ENCODE measurements around the gene LYPD8. TPM values are rescaled to one million over a fixed set of nuclear protein-coding genes. Genes with fewer than 3 reads are reported as not detected.

LYPD8 gene
- total and polyA plus RNA-seq, 8 donors, result not detected

GRCh38 chr1:248758352-248758751 is 2.8 kb upstream of the LYPD8 start:
- Histone ChIP-seq H3K27me3 (no peaks in the 10 kb centered on the region), H3K36me3 (no peaks in the 10 kb centered on the region), H3K4me3 (no peak overlapping the region), H3K27ac (no peak overlapping the region), H3K9me3 (peaks cover 0 to 3% of the 10 kb centered on the region in 2 donors), H3K4me1 (no peaks in the 10 kb centered on the region)
- intact Hi-C loops (cut with DNase I), result no loop called here
- ATAC-seq (no peak), DNase-seq (no peak)
- TF ChIP-seq CTCF (IDR thresholded peaks at IDR 0.05), result no peak

- intact Hi-C loops (cut with DNase I), result no loop called here
- no peaks in the 10 kb centered on the region for H3K27me3 ChIP-seq
- no peak overlapping the region for H3K27ac ChIP-seq
- no peak for ATAC-seq
- peaks cover 0 to 3% of the 10 kb centered on the region in 2 donors for H3K9me3 ChIP-seq
- no peak for TF ChIP-seq CTCF (IDR thresholded peaks at IDR 0.05)
- no peak overlapping the region for H3K4me3 ChIP-seq
- no peak for DNase-seq
- H3K4me1 ChIP-seq, result no peaks in the 10 kb centered on the region
- H3K36me3 ChIP-seq, result no peaks in the 10 kb centered on the region
Measured at GRCh38 chr1:248757784-248758195, 2.2 kb upstream of the LYPD8 start.

- no peak for DNase-seq
Measured at GRCh38 chr1:248756636-248757035, 1.1 kb upstream of the LYPD8 start.

GRCh38 chr1:248756151-248756550 is 592 bp upstream of the LYPD8 start:
- intact Hi-C loops (cut with DNase I), result no loop called here
- ATAC-seq, result no peak
- H3K9me3 ChIP-seq, result peaks cover 0 to under 1% of the 10 kb centered on the region in 2 donors
- no peak for DNase-seq
- H3K4me1 ChIP-seq, result no peaks in the 10 kb centered on the region
- no peaks in the 10 kb centered on the region for H3K27me3 ChIP-seq
- H3K27ac ChIP-seq, result no peak overlapping the region
- TF ChIP-seq CTCF (IDR thresholded peaks at IDR 0.05), result no peak
- no peaks in the 10 kb centered on the region for H3K36me3 ChIP-seq
- H3K4me3 ChIP-seq, result no peak overlapping the region

More at GRCh38 chr1:248756636-248757035, 1.1 kb upstream of the LYPD8 start:
- Histone ChIP-seq H3K27ac (no peak overlapping the region), H3K36me3 (no peaks in the 10 kb centered on the region), H3K4me3 (no peak overlapping the region), H3K4me1 (no peaks in the 10 kb centered on the region), H3K27me3 (no peaks in the 10 kb centered on the region), H3K9me3 (peaks cover 0 to 3% of the 10 kb centered on the region in 2 donors)
- no peak for TF ChIP-seq CTCF (IDR thresholded peaks at IDR 0.05)
- intact Hi-C loops (cut with DNase I), result no loop called here
- no peak for ATAC-seq

GRCh38 chr1:248753708-248754280 is 1.8 kb downstream of the LYPD8 start:
- no peak for TF ChIP-seq CTCF (IDR thresholded peaks at IDR 0.05)
- no peak overlapping the region for H3K27ac ChIP-seq
- H3K9me3 ChIP-seq, result no peaks in the 10 kb centered on the region
- H3K4me3 ChIP-seq, result no peak overlapping the region
- intact Hi-C loops (cut with DNase I), result no loop called here
- H3K4me1 ChIP-seq, result no peaks in the 10 kb centered on the region
- ATAC-seq (no peak), DNase-seq (no peak)
- no peaks in the 10 kb centered on the region for H3K36me3 ChIP-seq
- H3K27me3 ChIP-seq, result no peaks in the 10 kb centered on the region

Data from left lung (tissue), 10 donors.